Neural cell (in vitro differentiated cells): ENCODE measurements around the gene RAD51B. TPM values are rescaled to one million over a fixed set of nuclear protein-coding genes. Genes with fewer than 3 reads are reported as not detected.

Source experiments
- H2AFZ ChIP-seq: fragments of 200-600, 300-800 bp; sonication (generic), shearing (Covaris generic); 2 replicates; pipeline ENCODE4 v1.6.0; 2014; ENCODE audit warnings: low read depth, mild to moderate bottlenecking, antibody characterized with exemption, low read length, moderate library complexity
- H3F3A ChIP-seq: fragments of 200-600 bp; shearing (Covaris generic); 2 replicates; pipeline ENCODE4 v1.6.1; 2016; ENCODE audit warnings: mild to moderate bottlenecking, moderate library complexity, mixed read lengths, antibody characterized with exemption, low read length; ENCODE audit not compliant: insufficient read depth, poor library complexity, severe bottlenecking
- H3K27ac ChIP-seq: fragments of 200-600, 300-800 bp; sonication (generic), shearing (Covaris generic); 2 replicates; pipeline ENCODE4 v1.5.1; 2014; ENCODE audit warnings: mild to moderate bottlenecking, low read length, moderate library complexity
- H3K27me3 ChIP-seq: fragments of 300-800, 200-600 bp; sonication (generic), shearing (Covaris generic); 2 replicates; pipeline ENCODE4 v1.6.0; 2014; ENCODE audit warnings: mild to moderate bottlenecking, low read depth, low read length, moderate library complexity; ENCODE audit not compliant: insufficient read depth
- H3K36me3 ChIP-seq: fragments of 300-800, 200-600 bp; sonication (generic), shearing (Covaris generic); 2 replicates; pipeline ENCODE4 v1.5.1; 2014; ENCODE audit warnings: mild to moderate bottlenecking, antibody characterized with exemption, low read length, moderate library complexity; ENCODE audit not compliant: insufficient read depth
- H3K4me2 ChIP-seq: fragments of 300-800, 200-600 bp; sonication (generic), shearing (Covaris generic); 2 replicates; pipeline ENCODE4 v1.6.0; 2014; ENCODE audit warnings: mild to moderate bottlenecking, low read length
- H3K4me3 ChIP-seq: fragments of 300-800, 200-600 bp; sonication (generic), shearing (Covaris generic); 2 replicates; pipeline ENCODE4 v1.5.1; 2014; ENCODE audit warnings: mild to moderate bottlenecking, low read length, moderate library complexity
- H3K79me2 ChIP-seq: fragments of 200-600 bp; shearing (Covaris generic); replicated peaks from 2 replicates; pipeline ENCODE4 v1.6.0; 2014; ENCODE audit warnings: mild to moderate bottlenecking, low read length, moderate library complexity; ENCODE audit not compliant: insufficient read depth
- H3K9ac ChIP-seq: fragments of 300-800, 200-600 bp; sonication (generic), shearing (Covaris generic); 2 replicates; pipeline ENCODE4 v1.6.1; 2016; ENCODE audit warnings: mild to moderate bottlenecking, low read length, mixed read lengths
- H3K9me2 ChIP-seq: fragments of 200-600 bp; shearing (Covaris generic); 2 replicates; pipeline ENCODE4 v1.6.1; 2016; ENCODE audit warnings: mild to moderate bottlenecking, low read length, mixed read lengths; ENCODE audit not compliant: insufficient read depth
- H3K9me3 ChIP-seq: fragments of 200-600, 300-800 bp; sonication (generic), shearing (Covaris generic); 2 replicates; pipeline ENCODE4 v1.6.1; 2016; ENCODE audit warnings: mild to moderate bottlenecking, mixed run types, low read length, moderate library complexity, mixed read lengths
- H4K20me1 ChIP-seq: fragments of 200-600 bp; shearing (Covaris generic); 2 replicates; pipeline ENCODE4 v1.6.1; 2016; ENCODE audit warnings: mild to moderate bottlenecking, mixed run types; ENCODE audit not compliant: insufficient read depth
- EP300 ChIP-seq: fragments of 450-650 bp; conservative IDR thresholded peaks from 2 replicates; pipeline ENCODE4 v1.6.1; 2014; ENCODE audit warnings: antibody characterized with exemption, mild to moderate bottlenecking, moderate library complexity; ENCODE audit not compliant: poor library complexity, severe bottlenecking
- EZH2 ChIP-seq: fragments of 200-600, 300-800 bp; shearing (Covaris generic), sonication (generic); IDR thresholded peaks from 2 replicates; pipeline ENCODE4 v1.6.1; 2014; ENCODE audit warnings: antibody characterized with exemption, low read length, borderline replicate concordance, mild to moderate bottlenecking; ENCODE audit not compliant: insufficient read depth, poor library complexity, severe bottlenecking
- MXI1 ChIP-seq: fragments of 450-650 bp; conservative IDR thresholded peaks from 2 replicates; pipeline ENCODE4 v1.6.1; 2014; ENCODE audit warnings: antibody characterized with exemption, mild to moderate bottlenecking; ENCODE audit not compliant: poor library complexity, severe bottlenecking
- POLR2AphosphoS5 ChIP-seq: IDR thresholded peaks from 2 replicates; pipeline ENCODE4 v1.6.1; 2012
- RAD21 ChIP-seq: fragments of 450-650 bp; conservative IDR thresholded peaks from 2 replicates; pipeline ENCODE4 v1.6.1; 2014; ENCODE audit warnings: antibody characterized with exemption, mild to moderate bottlenecking, moderate library complexity
- SMC3 ChIP-seq: fragments of 450-650 bp; conservative IDR thresholded peaks from 2 replicates; pipeline ENCODE4 v1.6.1; 2014; ENCODE audit warnings: antibody characterized with exemption, mild to moderate bottlenecking, moderate library complexity; ENCODE audit not compliant: poor library complexity
- TAF1 ChIP-seq: IDR thresholded peaks from 2 replicates; pipeline ENCODE4 v1.6.1; 2012; ENCODE audit warnings: low read depth
- polyA plus RNA-seq: library from polyadenylated mRNA; depleted of rRNA; stranded (reverse); fragments of >200 nt; gene quantifications from 2 replicates; pipeline ENCODE4 v1.2.3, GENCODE V29; 2014
- TF ChIP-seq, protein P1 (sequence below): fragments of 450-650 bp; IDR thresholded peaks from 2 replicates; pipeline ENCODE4 v1.5.1; 2014; ENCODE audit warnings: antibody characterized with exemption, mild to moderate bottlenecking, moderate library complexity; ENCODE audit not compliant: poor library complexity, severe bottlenecking
- TF ChIP-seq, protein P2 (sequence below): IDR thresholded peaks from 2 replicates; pipeline ENCODE4 v1.6.1; 2012; ENCODE audit warnings: borderline replicate concordance

RAD51B gene
- polyA plus RNA-seq, 1 donor from 2014 or later, result 3.1 TPM

DNA sequence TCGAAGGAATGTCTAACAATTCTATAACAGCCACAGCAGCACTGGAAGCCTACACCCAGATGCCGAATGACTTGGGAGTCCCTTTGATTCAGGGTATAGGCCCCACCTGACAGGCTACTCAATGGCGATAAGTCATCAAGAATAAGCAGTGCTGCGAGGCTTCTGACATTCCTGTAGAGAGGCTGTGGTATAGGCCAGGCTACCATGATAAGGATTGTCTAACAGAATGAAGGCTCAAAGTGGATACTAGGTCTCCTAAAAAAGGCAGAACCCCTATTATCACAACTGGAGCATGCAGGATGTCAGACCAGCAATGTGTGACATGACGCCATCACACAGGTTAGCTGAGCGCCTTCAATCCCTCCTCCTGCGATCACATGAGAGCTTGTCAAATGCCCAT, 920.1 kb downstream of the RAD51B start:
- H4K20me1 ChIP-seq, result no peaks in the 10 kb centered on the region
- H3K4me3 ChIP-seq, result no peak overlapping the region
- H2AFZ ChIP-seq, result no peak overlapping the region
- no peak overlapping the region for H3K27ac ChIP-seq
- no peak overlapping the region for H3K4me2 ChIP-seq
- H3K9ac ChIP-seq, result no peak overlapping the region
- H3K9me2 ChIP-seq, result no peaks in the 10 kb centered on the region
- H3F3A ChIP-seq, result no peaks in the 10 kb centered on the region
- no peaks in the 10 kb centered on the region for H3K79me2 ChIP-seq
- no peaks in the 10 kb centered on the region for H3K36me3 ChIP-seq
- no peak for TF ChIP-seq EZH2
- TF ChIP-seq SMC3, result no peak
- no peak for TF ChIP-seq RAD21
- TF ChIP-seq, protein P1, sequence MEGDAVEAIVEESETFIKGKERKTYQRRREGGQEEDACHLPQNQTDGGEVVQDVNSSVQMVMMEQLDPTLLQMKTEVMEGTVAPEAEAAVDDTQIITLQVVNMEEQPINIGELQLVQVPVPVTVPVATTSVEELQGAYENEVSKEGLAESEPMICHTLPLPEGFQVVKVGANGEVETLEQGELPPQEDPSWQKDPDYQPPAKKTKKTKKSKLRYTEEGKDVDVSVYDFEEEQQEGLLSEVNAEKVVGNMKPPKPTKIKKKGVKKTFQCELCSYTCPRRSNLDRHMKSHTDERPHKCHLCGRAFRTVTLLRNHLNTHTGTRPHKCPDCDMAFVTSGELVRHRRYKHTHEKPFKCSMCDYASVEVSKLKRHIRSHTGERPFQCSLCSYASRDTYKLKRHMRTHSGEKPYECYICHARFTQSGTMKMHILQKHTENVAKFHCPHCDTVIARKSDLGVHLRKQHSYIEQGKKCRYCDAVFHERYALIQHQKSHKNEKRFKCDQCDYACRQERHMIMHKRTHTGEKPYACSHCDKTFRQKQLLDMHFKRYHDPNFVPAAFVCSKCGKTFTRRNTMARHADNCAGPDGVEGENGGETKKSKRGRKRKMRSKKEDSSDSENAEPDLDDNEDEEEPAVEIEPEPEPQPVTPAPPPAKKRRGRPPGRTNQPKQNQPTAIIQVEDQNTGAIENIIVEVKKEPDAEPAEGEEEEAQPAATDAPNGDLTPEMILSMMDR, result no peak
- TF ChIP-seq, protein P2, sequence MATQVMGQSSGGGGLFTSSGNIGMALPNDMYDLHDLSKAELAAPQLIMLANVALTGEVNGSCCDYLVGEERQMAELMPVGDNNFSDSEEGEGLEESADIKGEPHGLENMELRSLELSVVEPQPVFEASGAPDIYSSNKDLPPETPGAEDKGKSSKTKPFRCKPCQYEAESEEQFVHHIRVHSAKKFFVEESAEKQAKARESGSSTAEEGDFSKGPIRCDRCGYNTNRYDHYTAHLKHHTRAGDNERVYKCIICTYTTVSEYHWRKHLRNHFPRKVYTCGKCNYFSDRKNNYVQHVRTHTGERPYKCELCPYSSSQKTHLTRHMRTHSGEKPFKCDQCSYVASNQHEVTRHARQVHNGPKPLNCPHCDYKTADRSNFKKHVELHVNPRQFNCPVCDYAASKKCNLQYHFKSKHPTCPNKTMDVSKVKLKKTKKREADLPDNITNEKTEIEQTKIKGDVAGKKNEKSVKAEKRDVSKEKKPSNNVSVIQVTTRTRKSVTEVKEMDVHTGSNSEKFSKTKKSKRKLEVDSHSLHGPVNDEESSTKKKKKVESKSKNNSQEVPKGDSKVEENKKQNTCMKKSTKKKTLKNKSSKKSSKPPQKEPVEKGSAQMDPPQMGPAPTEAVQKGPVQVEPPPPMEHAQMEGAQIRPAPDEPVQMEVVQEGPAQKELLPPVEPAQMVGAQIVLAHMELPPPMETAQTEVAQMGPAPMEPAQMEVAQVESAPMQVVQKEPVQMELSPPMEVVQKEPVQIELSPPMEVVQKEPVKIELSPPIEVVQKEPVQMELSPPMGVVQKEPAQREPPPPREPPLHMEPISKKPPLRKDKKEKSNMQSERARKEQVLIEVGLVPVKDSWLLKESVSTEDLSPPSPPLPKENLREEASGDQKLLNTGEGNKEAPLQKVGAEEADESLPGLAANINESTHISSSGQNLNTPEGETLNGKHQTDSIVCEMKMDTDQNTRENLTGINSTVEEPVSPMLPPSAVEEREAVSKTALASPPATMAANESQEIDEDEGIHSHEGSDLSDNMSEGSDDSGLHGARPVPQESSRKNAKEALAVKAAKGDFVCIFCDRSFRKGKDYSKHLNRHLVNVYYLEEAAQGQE, result no peak
- no peak for TF ChIP-seq POLR2AphosphoS5
- TF ChIP-seq EP300, result no peak
- no peak for TF ChIP-seq MXI1
- TF ChIP-seq TAF1, result no peak
- H3K27me3 ChIP-seq, result no peaks in the 10 kb centered on the region
- no peaks in the 10 kb centered on the region for H3K9me3 ChIP-seq

DNA sequence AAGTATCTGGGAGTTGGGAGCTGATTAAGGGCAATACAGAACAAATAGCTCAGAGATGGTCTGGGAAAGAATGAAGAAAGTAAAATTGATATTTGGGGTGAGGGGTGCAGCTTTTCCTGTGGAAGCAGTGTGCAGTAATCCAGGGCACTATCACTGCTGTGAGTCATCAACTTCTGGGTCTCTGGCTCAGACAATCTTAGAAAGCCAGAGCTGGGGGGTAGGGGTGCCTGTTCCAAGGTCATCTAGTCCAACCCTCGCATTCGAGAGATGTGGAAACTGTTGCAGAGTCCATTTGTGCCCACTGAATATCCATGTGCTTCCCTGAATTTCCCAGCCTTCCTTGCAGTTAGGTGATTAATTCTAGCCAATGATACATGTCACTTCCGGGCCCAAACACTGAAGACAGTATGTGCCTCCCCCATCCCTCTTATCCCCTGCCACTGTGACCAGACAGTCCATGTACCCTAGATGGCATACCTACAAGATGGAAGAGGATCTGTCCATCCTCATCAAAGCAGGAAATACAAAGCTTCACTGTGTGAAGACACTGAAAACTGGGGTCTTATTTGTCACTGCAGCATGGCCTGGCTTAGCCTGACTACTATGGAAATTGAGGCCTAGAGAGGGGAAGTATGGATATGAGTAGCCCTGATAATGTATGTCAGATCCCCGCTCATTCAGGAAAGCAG, 921.4 kb downstream of the RAD51B start:
- H3K27ac ChIP-seq, result no peak overlapping the region
- H3K27me3 ChIP-seq, result no peaks in the 10 kb centered on the region
- no peaks in the 10 kb centered on the region for H3K9me3 ChIP-seq
- no peak overlapping the region for H2AFZ ChIP-seq
- no peaks in the 10 kb centered on the region for H3K36me3 ChIP-seq
- H3K79me2 ChIP-seq, result no peaks in the 10 kb centered on the region
- H4K20me1 ChIP-seq, result no peaks in the 10 kb centered on the region
- H3F3A ChIP-seq, result no peaks in the 10 kb centered on the region
- H3K9me2 ChIP-seq, result no peaks in the 10 kb centered on the region
- no peak overlapping the region for H3K4me2 ChIP-seq
- no peak for TF ChIP-seq POLR2AphosphoS5
- TF ChIP-seq EP300, result no peak
- TF ChIP-seq TAF1, result no peak
- TF ChIP-seq, protein P2, result no peak
- TF ChIP-seq SMC3, result no peak
- TF ChIP-seq, protein P1, result no peak
- TF ChIP-seq EZH2, result no peak
- no peak for TF ChIP-seq RAD21
- TF ChIP-seq MXI1, result no peak
- H3K9ac ChIP-seq, result no peak overlapping the region
- no peak overlapping the region for H3K4me3 ChIP-seq
